Calu3 (cell line): ENCODE measurements around the gene FYCO1. TPM values are rescaled to one million over a fixed set of nuclear protein-coding genes. Genes with fewer than 3 reads are reported as not detected.

Experiments
- BruUV-seq: library from RNA; stranded (reverse); fragments of 400-500 nt; replicated peaks from 2 replicates; lab custom pipeline; 2021; lab: Mats Ljungman, UMichigan
- CTCF ChIA-PET: fragments of 300-600 bp; sonication (Branson Sonifier 250); formaldehyde crosslinking; loops from one replicate; lab custom pipeline; 2022; ENCODE audit warnings: antibody characterized with exemption; lab: Charles Lee
- DNase-seq: peaks from one replicate; pipeline ENCODE4 v3.0.0; 2022
- H3K27ac Mint-ChIP-seq: one replicate; pipeline ENCODE4 v1.8.0; 2022; ENCODE audit warnings: mixed read lengths; ENCODE audit not compliant: unreplicated experiment
- H3K27me3 Mint-ChIP-seq: one replicate; pipeline ENCODE4 v1.8.0; 2022; ENCODE audit warnings: mixed read lengths; ENCODE audit not compliant: unreplicated experiment
- H3K36me3 Mint-ChIP-seq: one replicate; pipeline ENCODE4 v1.8.0; 2022; ENCODE audit warnings: mild to moderate bottlenecking, moderate library complexity, mixed read lengths; ENCODE audit not compliant: insufficient read depth, unreplicated experiment
- H3K4me1 Mint-ChIP-seq: one replicate; pipeline ENCODE4 v1.8.0; 2022; ENCODE audit warnings: mild to moderate bottlenecking, low read depth, mixed read lengths; ENCODE audit not compliant: unreplicated experiment
- H3K4me3 Mint-ChIP-seq: one replicate; pipeline ENCODE4 v1.8.0; 2022; ENCODE audit warnings: mild to moderate bottlenecking, low read depth, moderate library complexity, mixed read lengths; ENCODE audit not compliant: unreplicated experiment
- H3K9me3 Mint-ChIP-seq: one replicate; pipeline ENCODE4 v1.8.0; 2022; ENCODE audit warnings: low read depth, mixed read lengths; ENCODE audit not compliant: unreplicated experiment
- CTCF ChIP-seq: fragments of 200-600 bp; IDR thresholded peaks from one replicate; pipeline ENCODE4 v1.8.0; 2022; ENCODE audit warnings: antibody characterized with exemption; ENCODE audit not compliant: unreplicated experiment
- intact Hi-C: fragments of 100-400 bp; cut with micrococcal nuclease; formaldehyde crosslinking; loops from one replicate; pipeline ENCODE4 v1.10.0; 2022; ENCODE audit not compliant: unreplicated experiment
- total RNA-seq: library from RNA; stranded (reverse); gene quantifications from 2 replicates; pipeline ENCODE4 v1.2.3, GENCODE V29; 2022

The FYCO1 gene
- total RNA-seq, 1 experiment from 2014 or later = 24.5 TPM

- H3K27me3 Mint-ChIP-seq = no peaks in the 10 kb centered on the region
- H3K36me3 Mint-ChIP-seq = peaks cover under 1% of the 10 kb centered on the region
- intact Hi-C loops = no loop called here
- CTCF ChIA-PET = no interaction called here
- H3K4me3 Mint-ChIP-seq = no peak overlapping the region
- no peak for TF ChIP-seq CTCF
- no peak overlapping the region for H3K27ac Mint-ChIP-seq
- no peaks in the 10 kb centered on the region for H3K4me1 Mint-ChIP-seq
- H3K9me3 Mint-ChIP-seq = no peaks in the 10 kb centered on the region
- no peak for DNase-seq
- no TSS peak for BruUV-seq
Measured at GRCh38 chr3:45923755-45924154, 71.9 kb downstream of the FYCO1 start.

GRCh38 chr3:45922950-45923590 lies 72.6 kb downstream of the FYCO1 start:
- TF ChIP-seq CTCF = no peak
- intact Hi-C loops = no loop called here
- H3K9me3 Mint-ChIP-seq = no peaks in the 10 kb centered on the region
- H3K4me3 Mint-ChIP-seq = no peak overlapping the region
- no peaks in the 10 kb centered on the region for H3K36me3 Mint-ChIP-seq
- no peak overlapping the region for H3K27ac Mint-ChIP-seq
- BruUV-seq = no TSS peak
- H3K4me1 Mint-ChIP-seq = no peaks in the 10 kb centered on the region
- H3K27me3 Mint-ChIP-seq = no peaks in the 10 kb centered on the region
- DNase-seq = no peak
- CTCF ChIA-PET = no interaction called here

GRCh38 chr3:45922039-45922326 lies 73.6 kb downstream of the FYCO1 start:
- no peaks in the 10 kb centered on the region for H3K36me3 Mint-ChIP-seq
- DNase-seq = no peak
- no peak overlapping the region for H3K27ac Mint-ChIP-seq
- no peak overlapping the region for H3K4me3 Mint-ChIP-seq
- no peak for TF ChIP-seq CTCF
- H3K27me3 Mint-ChIP-seq = no peaks in the 10 kb centered on the region
- no peaks in the 10 kb centered on the region for H3K9me3 Mint-ChIP-seq
- CTCF ChIA-PET = no interaction called here
- H3K4me1 Mint-ChIP-seq = no peaks in the 10 kb centered on the region
- intact Hi-C loops = no loop called here
- no TSS peak for BruUV-seq

- intact Hi-C loops = no loop called here
- DNase-seq = no peak
- Mint-ChIP-seq H3K9me3 (no peaks in the 10 kb centered on the region), H3K27ac (no peak overlapping the region), H3K27me3 (no peaks in the 10 kb centered on the region), H3K4me3 (no peak overlapping the region), H3K36me3 (no peaks in the 10 kb centered on the region), H3K4me1 (no peaks in the 10 kb centered on the region)
- BruUV-seq = no TSS peak
- no peak for TF ChIP-seq CTCF
- CTCF ChIA-PET = interaction anchor here (0.6 kb wide), 1 partner anchor 515 kb away, joined by 3 read pairs; no protein-coding TSS in a partner anchor
Measured at GRCh38 chr3:45921158-45922038, 74.2 kb downstream of the FYCO1 start.
